H1 (cell line): Measurements from ENCODE around the gene FAM107A. TPM values are rescaled to one million over a fixed set of nuclear protein-coding genes. Genes with fewer than 3 reads are reported as not detected.

ENCODE experiments used
- CTCF ChIA-PET: fragments of 300-600 bp; sonication (Branson Sonifier 250); formaldehyde crosslinking; loops from one replicate; lab custom pipeline; 2021; ENCODE audit not compliant: partially characterized antibody; lab: Charles Lee
- POLR2A ChIA-PET: fragments of 300-600 bp; sonication (Branson Sonifier 250); formaldehyde crosslinking; loops from one replicate; lab custom pipeline; 2021; ENCODE audit warnings: inconsistent platforms; ENCODE audit not compliant: partially characterized antibody; lab: Charles Lee
- DNase-seq, 2 experiments: peaks; one replicate each; pipeline versions ENCODE4 v3.0.0 to v3.0.0-alpha.2; 2010 to 2022; ENCODE audit warnings: low spot score in 2 of 2, low read depth in 1 of 2, mixed read lengths in 1 of 2
- FAIRE-seq: peaks from 2 replicates; lab custom pipeline; 2011; peaks lifted over from hg19 to GRCh38; lab: Jason Lieb, UNC
- H2AFZ ChIP-seq: 2 replicates; pipeline ENCODE4 v1.8.1; 2012; ENCODE audit warnings: low read length, inconsistent platforms
- H2AK5ac ChIP-seq: 2 replicates; pipeline ENCODE4 v1.6.1; 2013; ENCODE audit warnings: low read depth, low read length
- H2BK120ac ChIP-seq: replicated peaks from 2 replicates; pipeline ENCODE3; 2013; ENCODE audit warnings: low read depth, low read length, inconsistent platforms
- H2BK12ac ChIP-seq: 2 replicates; pipeline ENCODE4 v1.6.1; 2013; ENCODE audit warnings: low read depth, low read length
- H2BK15ac ChIP-seq: 2 replicates; pipeline ENCODE4 v1.6.1; 2013; ENCODE audit warnings: low read length
- H2BK20ac ChIP-seq: 2 replicates; pipeline ENCODE4 v1.6.1; 2013; ENCODE audit warnings: low read length
- H2BK5ac ChIP-seq: 2 replicates; pipeline ENCODE4 v1.6.1; 2013; ENCODE audit warnings: low read depth, low read length
- H3K14ac ChIP-seq: 2 replicates; pipeline ENCODE4 v1.6.1; 2013; ENCODE audit warnings: inconsistent platforms; ENCODE audit not compliant: insufficient read length
- H3K18ac ChIP-seq: 2 replicates; pipeline ENCODE4 v1.6.1; 2013; ENCODE audit warnings: low read length; ENCODE audit errors: extremely low read depth
- H3K23ac ChIP-seq: 2 replicates; pipeline ENCODE4 v1.6.1; 2013; ENCODE audit warnings: inconsistent platforms; ENCODE audit not compliant: insufficient read length
- H3K23me2 ChIP-seq: 2 replicates; pipeline ENCODE4 v1.6.1; 2013; ENCODE audit warnings: low read depth, low read length
- H3K27ac ChIP-seq: 2 replicates; pipeline ENCODE4 v1.6.1; 2011; ENCODE audit warnings: low read depth, low read length, inconsistent platforms
- H3K27me3 ChIP-seq, 4 experiments: replicated peaks in 1 of 4; 1 replicate in 1 of 4; 2 replicates in 3 of 4; pipeline versions ENCODE4 v1.6.1 to v1.8.1; 2011 to 2013; ENCODE audit warnings: low read length in 3 of 4, mild to moderate bottlenecking in 3 of 4, inconsistent platforms in 2 of 4, mixed read lengths in 2 of 4, moderate library complexity in 1 of 4; ENCODE audit not compliant: control insufficient read depth in 3 of 4, insufficient read depth in 3 of 4; ENCODE audit errors: extremely low read depth in 1 of 4
- H3K36me3 ChIP-seq, 4 experiments: 2 replicates each; pipeline versions ENCODE4 v1.6.1 to v1.8.1; 2011 to 2013; ENCODE audit warnings: mild to moderate bottlenecking in 4 of 4, low read length in 3 of 4, moderate library complexity in 2 of 4, control low read depth in 1 of 4, inconsistent platforms in 1 of 4; ENCODE audit not compliant: insufficient read depth in 4 of 4, control insufficient read depth in 2 of 4
- H3K4ac ChIP-seq: replicated peaks from 2 replicates; pipeline ENCODE3; 2013; ENCODE audit warnings: low read length, low read depth, mixed read lengths, inconsistent platforms; ENCODE audit not compliant: insufficient read length
- H3K4me1 ChIP-seq, 4 experiments: replicated peaks in 1 of 4; 1 replicate in 1 of 4; 2 replicates in 3 of 4; pipeline versions ENCODE4 v1.6.1 to v1.8.1; 2011 to 2013; ENCODE audit warnings: low read length in 3 of 4, inconsistent platforms in 2 of 4, mixed read lengths in 1 of 4; ENCODE audit not compliant: insufficient read depth in 4 of 4, control insufficient read depth in 3 of 4
- H3K4me2 ChIP-seq, 2 experiments: 2 replicates each; pipeline versions ENCODE4 v1.6.1 to v1.8.1; 2011 to 2013; ENCODE audit warnings: low read depth in 2 of 2, low read length in 2 of 2, control low read depth in 1 of 2, inconsistent platforms in 1 of 2, mild to moderate bottlenecking in 1 of 2; ENCODE audit not compliant: insufficient read depth in 1 of 2
- H3K4me3 ChIP-seq, 4 experiments: fragments of 200-600, 300-600 bp in 1 of 4; sonication (generic), shearing (Covaris generic), sonication (Bioruptor Twin) in 1 of 4; 2 replicates each; pipeline versions ENCODE4 v1.5.1 to v1.8.1; 2011 to 2016; ENCODE audit warnings: low read length in 4 of 4, low read depth in 3 of 4, control low read depth in 2 of 4, inconsistent platforms in 2 of 4, mild to moderate bottlenecking in 2 of 4, mixed read lengths in 1 of 4, moderate library complexity in 1 of 4; ENCODE audit not compliant: insufficient read depth in 2 of 4; ENCODE audit errors: extremely low read depth in 1 of 4
- H3K56ac ChIP-seq: replicated peaks from 2 replicates; pipeline ENCODE3; 2013; ENCODE audit warnings: low read depth, mild to moderate bottlenecking, mixed read lengths, low read length, inconsistent platforms; ENCODE audit not compliant: insufficient read length
- H3K79me1 ChIP-seq: 2 replicates; pipeline ENCODE4 v1.6.1; 2013; ENCODE audit warnings: low read depth, low read length, control low read depth
- H3K79me2 ChIP-seq, 2 experiments: 2 replicates each; pipeline versions ENCODE4 v1.6.1 to v1.8.1; 2012 to 2013; ENCODE audit warnings: low read length in 2 of 2, mild to moderate bottlenecking in 2 of 2, inconsistent platforms in 1 of 2; ENCODE audit not compliant: insufficient read depth in 2 of 2, control insufficient read depth in 1 of 2
- H3K9ac ChIP-seq, 4 experiments: replicated peaks in 1 of 4; 1 replicate in 1 of 4; 2 replicates in 3 of 4; pipeline versions ENCODE4 v1.6.1 to v1.8.1; 2011 to 2013; ENCODE audit warnings: low read depth in 3 of 4, low read length in 3 of 4, control low read depth in 2 of 4, mild to moderate bottlenecking in 2 of 4, moderate library complexity in 2 of 4, inconsistent platforms in 1 of 4; ENCODE audit errors: extremely low read depth in 1 of 4
- H3K9me3 ChIP-seq, 2 experiments: 2 replicates each; pipeline versions ENCODE4 v1.6.1 to v1.8.1; 2012 to 2013; ENCODE audit warnings: mild to moderate bottlenecking in 2 of 2, moderate library complexity in 2 of 2, control low read depth in 1 of 2, inconsistent platforms in 1 of 2, low read depth in 1 of 2, low read length in 1 of 2, mixed read lengths in 1 of 2; ENCODE audit not compliant: insufficient read depth in 2 of 2
- H4K20me1 ChIP-seq, 2 experiments: replicated peaks in 1 of 2; 2 replicates each; pipeline versions ENCODE3 to v1.8.1; 2011 to 2013; ENCODE audit warnings: inconsistent platforms in 2 of 2, low read length in 2 of 2, mild to moderate bottlenecking in 1 of 2; ENCODE audit not compliant: insufficient read depth in 2 of 2, control insufficient read depth in 1 of 2
- H4K5ac ChIP-seq: 2 replicates; pipeline ENCODE4 v1.6.1; 2013; ENCODE audit warnings: low read length, low read depth, mixed read lengths, inconsistent platforms; ENCODE audit not compliant: insufficient read length
- H4K8ac ChIP-seq: 2 replicates; pipeline ENCODE4 v1.8.0; 2013; ENCODE audit warnings: mild to moderate bottlenecking, moderate library complexity, low read length, inconsistent platforms; ENCODE audit not compliant: insufficient read depth; ENCODE audit errors: extremely low read depth
- H4K91ac ChIP-seq: replicated peaks from 2 replicates; pipeline ENCODE3; 2013; ENCODE audit warnings: low read length, mixed read lengths, inconsistent platforms; ENCODE audit not compliant: insufficient read length
- CBX8 ChIP-seq: fragments of 300-800, 300-1000 bp; sonication (generic); IDR thresholded peaks from 2 replicates; pipeline ENCODE4 v1.7.1; 2016; ENCODE audit warnings: low read depth, low read length, borderline replicate concordance
- FOSL1 ChIP-seq: IDR thresholded peaks from 2 replicates; pipeline ENCODE4 v1.6.1; 2011; ENCODE audit warnings: mild to moderate bottlenecking, low read depth, low read length, moderate library complexity; ENCODE audit not compliant: insufficient read depth
- KDM4A ChIP-seq: IDR thresholded peaks from one replicate; pipeline ENCODE4 v1.7.1; 2012; ENCODE audit warnings: low read depth, mild to moderate bottlenecking, moderate library complexity, low read length, inconsistent platforms; ENCODE audit not compliant: severe bottlenecking
- RFX5 ChIP-seq: IDR thresholded peaks from 2 replicates; pipeline ENCODE4 v1.6.1; 2011; ENCODE audit warnings: low read depth, low read length, improper control_type of control experiment, borderline replicate concordance
- RXRA ChIP-seq: IDR thresholded peaks from 2 replicates; pipeline ENCODE4 v1.6.1; 2011; ENCODE audit warnings: low read depth, mild to moderate bottlenecking, low read length, moderate library complexity; ENCODE audit not compliant: insufficient read depth
- SP4 ChIP-seq: IDR thresholded peaks from 2 replicates; pipeline ENCODE4 v1.6.1; 2012; ENCODE audit warnings: low read length, inconsistent platforms
- ZNF274 ChIP-seq: IDR thresholded peaks from 2 replicates; pipeline ENCODE4 v1.7.0; 2012; ENCODE audit warnings: low read length, borderline replicate concordance; ENCODE audit errors: extremely low read depth
- WGBS, 2 experiments: shearing (Covaris generic) in 1 of 2; methylation state at CpG; one replicate each; pipeline versions ENCODE4 v1.1.6 to v1.1.7; 2013 to 2015; ENCODE audit warnings: low lambda C conversion rate in 2 of 2, mixed read lengths in 2 of 2, inconsistent platforms in 1 of 2, low coverage in 1 of 2, missing lambda C conversion rate in 1 of 2; ENCODE audit not compliant: insufficient replicate concordance in 2 of 2, insufficient coverage in 1 of 2, insufficient read length in 1 of 2; ENCODE audit errors: extremely low coverage in 1 of 2, missing lambda C conversion rate in 1 of 2; 5-methylcytosine and 5-hydroxymethylcytosine counted together
- polyA plus RNA-seq, 7 experiments: library from polyadenylated mRNA; depleted of rRNA in 3 of 7; stranded (reverse) in 5 of 7; unstranded in 2 of 7; fragments of >200 nt in 5 of 7; fragments of 200-250 nt in 2 of 7; gene quantifications; 1 replicate in 5 of 7; 2 replicates in 1 of 7; 4 replicates in 1 of 7; pipeline versions ENCODE4 v1.2.1 to v1.2.3, GENCODE V29; 2011 to 2013; ENCODE audit warnings: missing spikeins in 2 of 7, mixed read lengths in 2 of 7
- total RNA-seq: library from RNA; stranded (reverse); fragmentation: NEBNext Ultra II Directional; extraction: Animal tissue kit (Norgen Biotek cat#: 25700); gene quantifications from 2 replicates; pipeline ENCODE4 v1.2.1, GENCODE V29; 2021
- TF ChIP-seq, protein P1 (sequence below): IDR thresholded peaks from 2 replicates; pipeline ENCODE4 v1.6.1; 2012; ENCODE audit warnings: low read length, inconsistent platforms

Gene FAM107A
- total and polyA plus RNA-seq, 2 of the 8 experiments (the other 6 are each of a cell fraction or from before 2014, with no cell fraction given), result 0.51 to 0.65 TPM

DNA sequence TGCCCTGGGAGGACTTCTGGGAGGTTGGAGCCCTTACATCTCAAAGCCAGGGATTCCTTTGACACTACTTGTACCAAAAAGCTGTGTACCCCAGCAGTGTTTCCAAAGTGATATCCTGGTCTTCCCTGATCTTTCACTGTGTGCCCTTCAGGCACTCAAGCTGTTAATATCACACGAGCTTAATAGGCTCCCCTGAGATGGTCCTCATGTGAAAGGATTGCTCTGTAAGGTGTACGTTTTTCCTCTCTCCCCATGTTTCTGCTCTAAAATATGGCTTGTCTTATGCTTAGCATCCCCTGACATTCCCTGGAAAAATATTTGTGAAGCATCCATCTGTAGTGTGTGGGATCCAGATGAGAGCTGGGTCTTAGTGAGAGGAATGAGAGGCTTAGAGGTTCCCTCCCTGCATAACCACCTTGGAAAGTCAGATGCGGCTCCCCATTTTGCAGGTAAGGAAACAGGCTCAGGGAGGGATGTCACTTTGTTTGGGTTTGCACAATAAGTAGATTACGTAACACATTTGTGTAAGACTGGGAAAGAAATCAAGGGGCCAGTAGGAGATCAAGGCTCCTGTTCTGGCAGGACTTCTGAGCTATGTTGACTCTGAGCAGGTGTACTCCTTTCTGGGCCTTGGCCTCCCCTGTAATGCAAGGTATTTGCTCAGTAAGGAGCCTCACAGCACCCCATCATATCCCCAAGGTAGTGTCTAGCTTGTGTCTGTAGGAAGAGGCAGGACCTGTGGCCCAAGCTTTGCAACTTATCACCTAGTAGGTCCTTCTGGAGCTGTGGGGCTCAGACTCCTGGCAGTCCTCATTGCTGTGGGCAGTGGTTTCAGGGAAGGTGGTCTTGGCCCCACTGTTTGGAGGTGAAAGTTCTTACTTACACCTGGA lies 39.5 kb downstream of the FAM107A start:
- Histone ChIP-seq H3K79me2 (no peaks in the 10 kb centered on the region), H3K14ac (no peak overlapping the region), H2BK12ac (no peak overlapping the region), H4K8ac (no peak overlapping the region), H3K23ac (no peak overlapping the region), H3K27me3 (no peaks in the 10 kb centered on the region), H3K4ac (no peak overlapping the region), H4K91ac (no peak overlapping the region), H3K56ac (no peak overlapping the region), H4K5ac (no peak overlapping the region), H3K36me3 (no peaks in the 10 kb centered on the region), H2BK5ac (no peak overlapping the region), H3K18ac (no peak overlapping the region), H3K4me2 (no peak overlapping the region), H4K20me1 (no peaks in the 10 kb centered on the region), H3K4me1 (peaks cover 0 to 2% (median 1%) of the 10 kb centered on the region in 4 experiments; a peak in 4 of 7 replicates), H2BK20ac (no peak overlapping the region), H2BK120ac (no peak overlapping the region), H3K4me3 (no peak overlapping the region), H3K9ac (no peak overlapping the region), H3K79me1 (no peaks in the 10 kb centered on the region), H3K9me3 (no peaks in the 10 kb centered on the region), H2AFZ (no peak overlapping the region), H3K23me2 (no peaks in the 10 kb centered on the region; the same call in 1 of the 2 replicates), H2AK5ac (no peak overlapping the region), H3K27ac (no peak overlapping the region), H2BK15ac (no peak overlapping the region)
- whole genome bisulfite sequencing, 2 experiments, result 86% methylated on average over 4 of the region's 4 CpGs; no CpG with 5 or more reads in 1 of the 2 experiments
- ChIA-PET POLR2A (interaction anchor here (0.6 to 0.7 kb wide), 2 partner anchors 23 to 38 kb away, joined by 3 to 4 read pairs; no protein-coding TSS in a partner anchor), CTCF (interaction anchor here (0.9 to 4.9 kb wide), 11 partner anchors 9 to 238 kb away, joined by 3 to 29 read pairs (median 4); no protein-coding TSS in a partner anchor)
- TF ChIP-seq CBX8, result no peak
- no peak for TF ChIP-seq RXRA
- TF ChIP-seq, protein P1, sequence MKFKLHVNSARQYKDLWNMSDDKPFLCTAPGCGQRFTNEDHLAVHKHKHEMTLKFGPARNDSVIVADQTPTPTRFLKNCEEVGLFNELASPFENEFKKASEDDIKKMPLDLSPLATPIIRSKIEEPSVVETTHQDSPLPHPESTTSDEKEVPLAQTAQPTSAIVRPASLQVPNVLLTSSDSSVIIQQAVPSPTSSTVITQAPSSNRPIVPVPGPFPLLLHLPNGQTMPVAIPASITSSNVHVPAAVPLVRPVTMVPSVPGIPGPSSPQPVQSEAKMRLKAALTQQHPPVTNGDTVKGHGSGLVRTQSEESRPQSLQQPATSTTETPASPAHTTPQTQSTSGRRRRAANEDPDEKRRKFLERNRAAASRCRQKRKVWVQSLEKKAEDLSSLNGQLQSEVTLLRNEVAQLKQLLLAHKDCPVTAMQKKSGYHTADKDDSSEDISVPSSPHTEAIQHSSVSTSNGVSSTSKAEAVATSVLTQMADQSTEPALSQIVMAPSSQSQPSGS, result no peak
- no peak for TF ChIP-seq ZNF274
- TF ChIP-seq FOSL1, result no peak
- no peak for TF ChIP-seq RFX5
- TF ChIP-seq KDM4A, result no peak
- no peak for TF ChIP-seq SP4
- FAIRE-seq, result no peak
- DNase-seq, result no peak
